ENCODE results near the gene ITPK1.

The ITPK1 gene

GRCh38 chr14:93055651-93056115 lies 60.0 kb downstream of the ITPK1 start:
- Histone ChIP-seq H3K27ac (ENCODE audit: insufficient read depth, low read length, poor library complexity, severe bottlenecking) (no peak overlapping the region), H3K4me3 (ENCODE audit: insufficient read depth, low read depth, low read length, poor library complexity, severe bottlenecking) (no peak overlapping the region), H3K27me3 (replicated peaks; ENCODE audit: control insufficient read depth, insufficient read depth, low read length, poor library complexity, severe bottlenecking) (no peaks in the 10 kb centered on the region), H3K9me3 (ENCODE audit: control insufficient read depth, low read length) (no peaks in the 10 kb centered on the region), H3K36me3 (ENCODE audit: control insufficient read depth, insufficient read depth, low read length) (no peaks in the 10 kb centered on the region), H3K4me1 (ENCODE audit: control insufficient read depth, insufficient read depth, low read length, poor library complexity, severe bottlenecking) (no peaks in the 10 kb centered on the region)
- no peak for DNase-seq

GRCh38 chr14:93054876-93055275 lies 60.8 kb downstream of the ITPK1 start:
- DNase-seq = no peak
- H3K4me3 ChIP-seq (ENCODE audit: insufficient read depth, low read depth, low read length, poor library complexity, severe bottlenecking) = no peak overlapping the region
- no peaks in the 10 kb centered on the region for H3K36me3 ChIP-seq (ENCODE audit: control insufficient read depth, insufficient read depth, low read length)
- H3K27me3 ChIP-seq (replicated peaks; ENCODE audit: control insufficient read depth, insufficient read depth, low read length, poor library complexity, severe bottlenecking) = no peaks in the 10 kb centered on the region
- no peaks in the 10 kb centered on the region for H3K9me3 ChIP-seq (ENCODE audit: control insufficient read depth, low read length)
- H3K27ac ChIP-seq (ENCODE audit: insufficient read depth, low read length, poor library complexity, severe bottlenecking) = no peak overlapping the region
- no peaks in the 10 kb centered on the region for H3K4me1 ChIP-seq (ENCODE audit: control insufficient read depth, insufficient read depth, low read length, poor library complexity, severe bottlenecking)

DNA sequence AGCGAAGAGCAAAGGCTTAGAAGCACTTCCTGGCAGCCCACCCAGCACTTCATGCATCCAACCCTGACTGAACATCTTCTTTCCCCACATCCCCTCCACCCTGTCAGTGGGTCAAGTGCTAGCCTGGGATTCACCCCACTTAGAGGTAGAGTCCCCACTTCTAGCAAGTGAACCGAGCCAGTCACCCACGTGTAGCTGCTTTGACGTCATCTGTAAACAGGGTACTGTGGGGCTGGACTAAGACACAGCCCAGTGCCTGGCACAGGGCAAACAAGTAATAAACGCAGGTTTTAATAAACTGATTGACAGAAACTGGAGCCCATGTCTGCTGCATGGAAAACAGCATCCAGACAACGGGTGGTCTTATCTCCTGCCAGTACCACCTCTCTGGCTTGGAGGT lies 61.7 kb downstream of the ITPK1 start:
- no peaks in the 10 kb centered on the region for H3K4me1 ChIP-seq (ENCODE audit: control insufficient read depth, insufficient read depth, low read length, poor library complexity, severe bottlenecking)
- no peaks in the 10 kb centered on the region for H3K9me3 ChIP-seq (ENCODE audit: control insufficient read depth, low read length)
- H3K4me3 ChIP-seq (ENCODE audit: insufficient read depth, low read depth, low read length, poor library complexity, severe bottlenecking) = no peak overlapping the region
- H3K36me3 ChIP-seq (ENCODE audit: control insufficient read depth, insufficient read depth, low read length) = peaks cover 4% of the 10 kb centered on the region
- H3K27me3 ChIP-seq (replicated peaks; ENCODE audit: control insufficient read depth, insufficient read depth, low read length, poor library complexity, severe bottlenecking) = no peaks in the 10 kb centered on the region
- H3K27ac ChIP-seq (ENCODE audit: insufficient read depth, low read length, poor library complexity, severe bottlenecking) = no peak overlapping the region
- no peak for DNase-seq

GRCh38 chr14:93051600-93052546 lies 63.9 kb downstream of the ITPK1 start:
- Histone ChIP-seq H3K4me3 (ENCODE audit: insufficient read depth, low read depth, low read length, poor library complexity, severe bottlenecking) (no peak overlapping the region), H3K27me3 (replicated peaks; ENCODE audit: control insufficient read depth, insufficient read depth, low read length, poor library complexity, severe bottlenecking) (no peaks in the 10 kb centered on the region), H3K36me3 (ENCODE audit: control insufficient read depth, insufficient read depth, low read length) (peaks cover 4% of the 10 kb centered on the region), H3K9me3 (ENCODE audit: control insufficient read depth, low read length) (no peaks in the 10 kb centered on the region), H3K4me1 (ENCODE audit: control insufficient read depth, insufficient read depth, low read length, poor library complexity, severe bottlenecking) (no peaks in the 10 kb centered on the region), H3K27ac (ENCODE audit: insufficient read depth, low read length, poor library complexity, severe bottlenecking) (no peak overlapping the region)
- DNase-seq = no peak

GRCh38 chr14:93050761-93051160 lies 65.0 kb downstream of the ITPK1 start:
- H3K36me3 ChIP-seq (ENCODE audit: control insufficient read depth, insufficient read depth, low read length) = peaks cover 4% of the 10 kb centered on the region
- H3K27me3 ChIP-seq (replicated peaks; ENCODE audit: control insufficient read depth, insufficient read depth, low read length, poor library complexity, severe bottlenecking) = no peaks in the 10 kb centered on the region
- H3K4me3 ChIP-seq (ENCODE audit: insufficient read depth, low read depth, low read length, poor library complexity, severe bottlenecking) = no peak overlapping the region
- no peak overlapping the region for H3K27ac ChIP-seq (ENCODE audit: insufficient read depth, low read length, poor library complexity, severe bottlenecking)
- H3K9me3 ChIP-seq (ENCODE audit: control insufficient read depth, low read length) = no peaks in the 10 kb centered on the region
- DNase-seq = no peak
- no peaks in the 10 kb centered on the region for H3K4me1 ChIP-seq (ENCODE audit: control insufficient read depth, insufficient read depth, low read length, poor library complexity, severe bottlenecking)

DNA sequence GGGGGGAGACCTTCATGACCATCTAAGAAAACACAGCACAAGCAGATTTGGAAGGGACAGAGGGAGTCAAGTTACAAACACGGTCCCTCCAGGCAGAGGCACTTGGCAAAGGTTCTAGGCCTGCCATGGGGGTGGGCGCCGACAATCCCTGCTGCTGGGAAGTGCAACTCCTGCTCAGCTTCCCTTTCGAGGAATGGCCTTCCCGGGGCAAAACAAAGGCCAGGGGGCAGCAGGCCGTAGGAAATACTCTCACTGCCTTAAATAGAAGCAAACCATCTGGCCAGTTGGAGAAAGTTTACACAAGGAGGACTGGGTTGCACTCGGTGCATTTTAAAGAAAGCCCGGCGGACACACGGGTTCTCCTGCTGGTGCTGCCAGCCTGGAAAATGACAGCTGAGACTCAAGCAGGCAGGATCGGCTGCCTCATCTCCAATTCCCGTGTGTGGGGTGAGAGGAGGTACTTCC lies 65.8 kb downstream of the ITPK1 start:
- H3K27ac ChIP-seq (ENCODE audit: insufficient read depth, low read length, poor library complexity, severe bottlenecking) = no peak overlapping the region

DNA sequence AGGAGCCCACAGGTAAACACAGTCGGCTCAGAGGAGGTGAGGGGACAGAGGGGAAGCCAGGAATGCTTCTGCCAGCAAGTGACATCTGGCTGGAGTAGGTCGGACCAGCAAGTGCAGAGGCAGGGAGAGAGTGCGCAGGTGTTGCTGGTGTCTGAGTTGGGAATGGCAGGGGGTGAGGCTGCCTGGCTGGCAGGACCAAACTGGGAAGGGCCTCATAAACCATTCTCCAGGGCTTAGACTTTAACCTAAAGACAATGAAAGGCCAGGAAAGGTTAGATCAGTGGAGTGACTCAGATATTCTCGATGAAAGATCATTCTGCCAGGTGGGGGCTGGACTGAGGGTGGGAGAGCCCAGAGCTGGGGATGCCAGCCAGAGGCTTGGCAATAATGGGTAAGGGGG lies 66.4 kb downstream of the ITPK1 start:
- peaks cover 4% of the 10 kb centered on the region for H3K36me3 ChIP-seq (ENCODE audit: control insufficient read depth, insufficient read depth, low read length)
- H3K4me1 ChIP-seq (ENCODE audit: control insufficient read depth, insufficient read depth, low read length, poor library complexity, severe bottlenecking) = no peaks in the 10 kb centered on the region
- no peak overlapping the region for H3K4me3 ChIP-seq (ENCODE audit: insufficient read depth, low read depth, low read length, poor library complexity, severe bottlenecking)
- H3K27me3 ChIP-seq (replicated peaks; ENCODE audit: control insufficient read depth, insufficient read depth, low read length, poor library complexity, severe bottlenecking) = no peaks in the 10 kb centered on the region
- H3K27ac ChIP-seq (ENCODE audit: insufficient read depth, low read length, poor library complexity, severe bottlenecking) = no peak overlapping the region
- DNase-seq = no peak
- no peaks in the 10 kb centered on the region for H3K9me3 ChIP-seq (ENCODE audit: control insufficient read depth, low read length)

More for the DNA sequence above, 65.8 kb downstream of the ITPK1 start:
- no peak overlapping the region for H3K4me3 ChIP-seq (ENCODE audit: insufficient read depth, low read depth, low read length, poor library complexity, severe bottlenecking)
- H3K36me3 ChIP-seq (ENCODE audit: control insufficient read depth, insufficient read depth, low read length) = peaks cover 4% of the 10 kb centered on the region
- H3K9me3 ChIP-seq (ENCODE audit: control insufficient read depth, low read length) = no peaks in the 10 kb centered on the region
- no peaks in the 10 kb centered on the region for H3K4me1 ChIP-seq (ENCODE audit: control insufficient read depth, insufficient read depth, low read length, poor library complexity, severe bottlenecking)
- no peaks in the 10 kb centered on the region for H3K27me3 ChIP-seq (replicated peaks; ENCODE audit: control insufficient read depth, insufficient read depth, low read length, poor library complexity, severe bottlenecking)
- no peak for DNase-seq

- H3K27ac ChIP-seq (ENCODE audit: insufficient read depth, low read length, poor library complexity, severe bottlenecking) = no peak overlapping the region
- H3K36me3 ChIP-seq (ENCODE audit: control insufficient read depth, insufficient read depth, low read length) = peaks cover 4% of the 10 kb centered on the region
- H3K27me3 ChIP-seq (replicated peaks; ENCODE audit: control insufficient read depth, insufficient read depth, low read length, poor library complexity, severe bottlenecking) = no peaks in the 10 kb centered on the region
Observed at GRCh38 chr14:93048843-93049242, 66.9 kb downstream of the ITPK1 start.

DNA sequence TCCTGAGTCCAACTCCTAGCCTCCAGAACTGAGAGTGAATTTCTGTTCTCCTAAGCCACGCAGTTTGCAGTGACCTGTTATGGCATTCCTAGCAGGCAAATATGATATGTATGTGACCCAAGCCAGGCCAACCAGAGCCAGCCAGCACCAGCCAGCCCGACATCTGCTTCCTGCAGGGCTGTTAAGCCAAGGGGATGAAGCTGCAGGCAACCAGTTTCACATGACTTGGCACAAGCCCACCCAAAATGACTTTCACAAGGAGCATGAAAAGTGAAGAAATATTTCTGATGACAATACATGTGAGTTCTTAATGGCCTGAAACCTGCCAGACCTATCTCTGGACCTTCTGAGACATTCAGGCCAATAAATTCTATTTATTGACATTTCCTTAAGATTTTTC lies 68.1 kb downstream of the ITPK1 start:
- DNase-seq = no peak
- Histone ChIP-seq H3K27ac (ENCODE audit: insufficient read depth, low read length, poor library complexity, severe bottlenecking) (no peak overlapping the region), H3K4me3 (ENCODE audit: insufficient read depth, low read depth, low read length, poor library complexity, severe bottlenecking) (no peak overlapping the region), H3K36me3 (ENCODE audit: control insufficient read depth, insufficient read depth, low read length) (peaks cover 4% of the 10 kb centered on the region), H3K4me1 (ENCODE audit: control insufficient read depth, insufficient read depth, low read length, poor library complexity, severe bottlenecking) (no peaks in the 10 kb centered on the region), H3K9me3 (ENCODE audit: control insufficient read depth, low read length) (no peaks in the 10 kb centered on the region), H3K27me3 (replicated peaks; ENCODE audit: control insufficient read depth, insufficient read depth, low read length, poor library complexity, severe bottlenecking) (no peaks in the 10 kb centered on the region)

More at GRCh38 chr14:93048843-93049242, 66.9 kb downstream of the ITPK1 start:
- Histone ChIP-seq H3K4me1 (ENCODE audit: control insufficient read depth, insufficient read depth, low read length, poor library complexity, severe bottlenecking) (no peaks in the 10 kb centered on the region), H3K4me3 (ENCODE audit: insufficient read depth, low read depth, low read length, poor library complexity, severe bottlenecking) (no peak overlapping the region), H3K9me3 (ENCODE audit: control insufficient read depth, low read length) (no peaks in the 10 kb centered on the region)
- DNase-seq = no peak

DNA sequence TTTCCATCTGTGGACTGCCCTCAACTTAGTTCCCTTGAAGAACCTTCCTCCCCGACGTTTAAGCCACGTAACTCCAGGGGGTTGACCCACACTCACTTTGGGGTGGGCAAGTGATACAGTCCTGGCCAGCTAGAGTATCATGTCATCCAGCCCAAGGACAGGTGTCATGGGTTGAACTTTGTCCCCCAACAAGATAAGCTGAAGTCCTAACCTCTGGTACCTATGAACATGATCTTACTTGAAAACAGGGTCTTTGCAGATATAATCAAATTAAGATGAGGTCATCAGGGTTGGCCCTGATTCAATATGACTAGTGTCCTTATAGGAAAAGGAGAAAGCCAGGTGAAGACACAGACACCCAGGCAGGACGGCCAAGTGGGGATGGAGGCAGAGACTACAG lies 68.6 kb downstream of the ITPK1 start:
- peaks cover 4% of the 10 kb centered on the region for H3K36me3 ChIP-seq (ENCODE audit: control insufficient read depth, insufficient read depth, low read length)
- no peaks in the 10 kb centered on the region for H3K9me3 ChIP-seq (ENCODE audit: control insufficient read depth, low read length)
- no peak overlapping the region for H3K4me3 ChIP-seq (ENCODE audit: insufficient read depth, low read depth, low read length, poor library complexity, severe bottlenecking)
- H3K27ac ChIP-seq (ENCODE audit: insufficient read depth, low read length, poor library complexity, severe bottlenecking) = no peak overlapping the region
- no peaks in the 10 kb centered on the region for H3K4me1 ChIP-seq (ENCODE audit: control insufficient read depth, insufficient read depth, low read length, poor library complexity, severe bottlenecking)
- DNase-seq = no peak
- H3K27me3 ChIP-seq (replicated peaks; ENCODE audit: control insufficient read depth, insufficient read depth, low read length, poor library complexity, severe bottlenecking) = no peaks in the 10 kb centered on the region

Measured in effector memory CD4-positive, alpha-beta T cell (primary cell).